H1 (cell line): Measurements from ENCODE around the gene ZNF133. TPM values are rescaled to one million over a fixed set of nuclear protein-coding genes. Genes with fewer than 3 reads are reported as not detected.

ENCODE experiments used
- CTCF ChIA-PET: fragments of 300-600 bp; sonication (Branson Sonifier 250); formaldehyde crosslinking; loops from one replicate; lab custom pipeline; 2021; ENCODE audit not compliant: partially characterized antibody; lab: Charles Lee
- POLR2A ChIA-PET: fragments of 300-600 bp; sonication (Branson Sonifier 250); formaldehyde crosslinking; loops from one replicate; lab custom pipeline; 2021; ENCODE audit warnings: inconsistent platforms; ENCODE audit not compliant: partially characterized antibody; lab: Charles Lee
- DNase-seq, 2 experiments: peaks; one replicate each; pipeline versions ENCODE4 v3.0.0 to v3.0.0-alpha.2; 2010 to 2022; ENCODE audit warnings: low spot score in 2 of 2, low read depth in 1 of 2, mixed read lengths in 1 of 2
- FAIRE-seq: peaks from 2 replicates; lab custom pipeline; 2011; peaks lifted over from hg19 to GRCh38; lab: Jason Lieb, UNC
- H2AFZ ChIP-seq: 2 replicates; pipeline ENCODE4 v1.8.1; 2012; ENCODE audit warnings: low read length, inconsistent platforms
- H2AK5ac ChIP-seq: 2 replicates; pipeline ENCODE4 v1.6.1; 2013; ENCODE audit warnings: low read depth, low read length
- H2BK120ac ChIP-seq: replicated peaks from 2 replicates; pipeline ENCODE3; 2013; ENCODE audit warnings: low read depth, low read length, inconsistent platforms
- H2BK12ac ChIP-seq: 2 replicates; pipeline ENCODE4 v1.6.1; 2013; ENCODE audit warnings: low read depth, low read length
- H2BK15ac ChIP-seq: 2 replicates; pipeline ENCODE4 v1.6.1; 2013; ENCODE audit warnings: low read length
- H2BK20ac ChIP-seq: 2 replicates; pipeline ENCODE4 v1.6.1; 2013; ENCODE audit warnings: low read length
- H2BK5ac ChIP-seq: 2 replicates; pipeline ENCODE4 v1.6.1; 2013; ENCODE audit warnings: low read depth, low read length
- H3K14ac ChIP-seq: 2 replicates; pipeline ENCODE4 v1.6.1; 2013; ENCODE audit warnings: inconsistent platforms; ENCODE audit not compliant: insufficient read length
- H3K18ac ChIP-seq: 2 replicates; pipeline ENCODE4 v1.6.1; 2013; ENCODE audit warnings: low read length; ENCODE audit errors: extremely low read depth
- H3K23ac ChIP-seq: 2 replicates; pipeline ENCODE4 v1.6.1; 2013; ENCODE audit warnings: inconsistent platforms; ENCODE audit not compliant: insufficient read length
- H3K23me2 ChIP-seq: 2 replicates; pipeline ENCODE4 v1.6.1; 2013; ENCODE audit warnings: low read depth, low read length
- H3K27ac ChIP-seq: 2 replicates; pipeline ENCODE4 v1.6.1; 2011; ENCODE audit warnings: low read depth, low read length, inconsistent platforms
- H3K27me3 ChIP-seq, 4 experiments: replicated peaks in 1 of 4; 1 replicate in 1 of 4; 2 replicates in 3 of 4; pipeline versions ENCODE4 v1.6.1 to v1.8.1; 2011 to 2013; ENCODE audit warnings: low read length in 3 of 4, mild to moderate bottlenecking in 3 of 4, inconsistent platforms in 2 of 4, mixed read lengths in 2 of 4, moderate library complexity in 1 of 4; ENCODE audit not compliant: control insufficient read depth in 3 of 4, insufficient read depth in 3 of 4; ENCODE audit errors: extremely low read depth in 1 of 4
- H3K36me3 ChIP-seq, 4 experiments: 2 replicates each; pipeline versions ENCODE4 v1.6.1 to v1.8.1; 2011 to 2013; ENCODE audit warnings: mild to moderate bottlenecking in 4 of 4, low read length in 3 of 4, moderate library complexity in 2 of 4, control low read depth in 1 of 4, inconsistent platforms in 1 of 4; ENCODE audit not compliant: insufficient read depth in 4 of 4, control insufficient read depth in 2 of 4
- H3K4ac ChIP-seq: replicated peaks from 2 replicates; pipeline ENCODE3; 2013; ENCODE audit warnings: low read length, low read depth, mixed read lengths, inconsistent platforms; ENCODE audit not compliant: insufficient read length
- H3K4me1 ChIP-seq, 4 experiments: replicated peaks in 1 of 4; 1 replicate in 1 of 4; 2 replicates in 3 of 4; pipeline versions ENCODE4 v1.6.1 to v1.8.1; 2011 to 2013; ENCODE audit warnings: low read length in 3 of 4, inconsistent platforms in 2 of 4, mixed read lengths in 1 of 4; ENCODE audit not compliant: insufficient read depth in 4 of 4, control insufficient read depth in 3 of 4
- H3K4me2 ChIP-seq, 2 experiments: 2 replicates each; pipeline versions ENCODE4 v1.6.1 to v1.8.1; 2011 to 2013; ENCODE audit warnings: low read depth in 2 of 2, low read length in 2 of 2, control low read depth in 1 of 2, inconsistent platforms in 1 of 2, mild to moderate bottlenecking in 1 of 2; ENCODE audit not compliant: insufficient read depth in 1 of 2
- H3K4me3 ChIP-seq, 4 experiments: fragments of 200-600, 300-600 bp in 1 of 4; sonication (generic), shearing (Covaris generic), sonication (Bioruptor Twin) in 1 of 4; 2 replicates each; pipeline versions ENCODE4 v1.5.1 to v1.8.1; 2011 to 2016; ENCODE audit warnings: low read length in 4 of 4, low read depth in 3 of 4, control low read depth in 2 of 4, inconsistent platforms in 2 of 4, mild to moderate bottlenecking in 2 of 4, mixed read lengths in 1 of 4, moderate library complexity in 1 of 4; ENCODE audit not compliant: insufficient read depth in 2 of 4; ENCODE audit errors: extremely low read depth in 1 of 4
- H3K56ac ChIP-seq: replicated peaks from 2 replicates; pipeline ENCODE3; 2013; ENCODE audit warnings: low read depth, mild to moderate bottlenecking, mixed read lengths, low read length, inconsistent platforms; ENCODE audit not compliant: insufficient read length
- H3K79me1 ChIP-seq: 2 replicates; pipeline ENCODE4 v1.6.1; 2013; ENCODE audit warnings: low read depth, low read length, control low read depth
- H3K79me2 ChIP-seq, 2 experiments: 2 replicates each; pipeline versions ENCODE4 v1.6.1 to v1.8.1; 2012 to 2013; ENCODE audit warnings: low read length in 2 of 2, mild to moderate bottlenecking in 2 of 2, inconsistent platforms in 1 of 2; ENCODE audit not compliant: insufficient read depth in 2 of 2, control insufficient read depth in 1 of 2
- H3K9ac ChIP-seq, 4 experiments: replicated peaks in 1 of 4; 1 replicate in 1 of 4; 2 replicates in 3 of 4; pipeline versions ENCODE4 v1.6.1 to v1.8.1; 2011 to 2013; ENCODE audit warnings: low read depth in 3 of 4, low read length in 3 of 4, control low read depth in 2 of 4, mild to moderate bottlenecking in 2 of 4, moderate library complexity in 2 of 4, inconsistent platforms in 1 of 4; ENCODE audit errors: extremely low read depth in 1 of 4
- H3K9me3 ChIP-seq, 2 experiments: 2 replicates each; pipeline versions ENCODE4 v1.6.1 to v1.8.1; 2012 to 2013; ENCODE audit warnings: mild to moderate bottlenecking in 2 of 2, moderate library complexity in 2 of 2, control low read depth in 1 of 2, inconsistent platforms in 1 of 2, low read depth in 1 of 2, low read length in 1 of 2, mixed read lengths in 1 of 2; ENCODE audit not compliant: insufficient read depth in 2 of 2
- H4K20me1 ChIP-seq, 2 experiments: replicated peaks in 1 of 2; 2 replicates each; pipeline versions ENCODE3 to v1.8.1; 2011 to 2013; ENCODE audit warnings: inconsistent platforms in 2 of 2, low read length in 2 of 2, mild to moderate bottlenecking in 1 of 2; ENCODE audit not compliant: insufficient read depth in 2 of 2, control insufficient read depth in 1 of 2
- H4K5ac ChIP-seq: 2 replicates; pipeline ENCODE4 v1.6.1; 2013; ENCODE audit warnings: low read length, low read depth, mixed read lengths, inconsistent platforms; ENCODE audit not compliant: insufficient read length
- H4K8ac ChIP-seq: 2 replicates; pipeline ENCODE4 v1.8.0; 2013; ENCODE audit warnings: mild to moderate bottlenecking, moderate library complexity, low read length, inconsistent platforms; ENCODE audit not compliant: insufficient read depth; ENCODE audit errors: extremely low read depth
- H4K91ac ChIP-seq: replicated peaks from 2 replicates; pipeline ENCODE3; 2013; ENCODE audit warnings: low read length, mixed read lengths, inconsistent platforms; ENCODE audit not compliant: insufficient read length
- BACH1 ChIP-seq: IDR thresholded peaks from 2 replicates; pipeline ENCODE4 v1.6.1; 2012; ENCODE audit warnings: low read length, improper control_type of control experiment
- CEBPB ChIP-seq: IDR thresholded peaks from 2 replicates; pipeline ENCODE4 v1.6.1; 2012; ENCODE audit warnings: low read depth, low read length
- CREB1 ChIP-seq: IDR thresholded peaks from 2 replicates; pipeline ENCODE4 v1.6.1; 2012; ENCODE audit warnings: inconsistent platforms
- CTBP2 ChIP-seq: IDR thresholded peaks from 2 replicates; pipeline ENCODE4 v1.7.0; 2011; ENCODE audit warnings: borderline replicate concordance, mild to moderate bottlenecking, moderate library complexity, mixed read lengths, low read length; ENCODE audit not compliant: insufficient read depth, insufficient read length
- FOSL1 ChIP-seq: IDR thresholded peaks from 2 replicates; pipeline ENCODE4 v1.6.1; 2011; ENCODE audit warnings: mild to moderate bottlenecking, low read depth, low read length, moderate library complexity; ENCODE audit not compliant: insufficient read depth
- GABPA ChIP-seq: IDR thresholded peaks from 2 replicates; pipeline ENCODE4 v1.6.1; 2011; ENCODE audit warnings: mild to moderate bottlenecking, low read length, moderate library complexity, borderline replicate concordance; ENCODE audit not compliant: insufficient read depth
- KDM4A ChIP-seq: IDR thresholded peaks from one replicate; pipeline ENCODE4 v1.7.1; 2012; ENCODE audit warnings: low read depth, mild to moderate bottlenecking, moderate library complexity, low read length, inconsistent platforms; ENCODE audit not compliant: severe bottlenecking
- NRF1 ChIP-seq: IDR thresholded peaks from 2 replicates; pipeline ENCODE4 v1.6.1; 2011; ENCODE audit warnings: mild to moderate bottlenecking, low read depth, low read length, improper control_type of control experiment
- RAD21 ChIP-seq, 2 experiments: IDR thresholded peaks in 1 of 2; conservative IDR thresholded peaks in 1 of 2; 2 replicates each; pipeline ENCODE4 v1.6.1; 2011; ENCODE audit warnings: low read depth in 2 of 2, low read length in 2 of 2, improper control_type of control experiment in 1 of 2, inconsistent platforms in 1 of 2, mild to moderate bottlenecking in 1 of 2, moderate library complexity in 1 of 2
- RBBP5 ChIP-seq: IDR thresholded peaks from 2 replicates; pipeline ENCODE4 v1.7.1; 2012; ENCODE audit warnings: low read depth, mild to moderate bottlenecking, inconsistent platforms, low read length, moderate library complexity, borderline replicate concordance
- RXRA ChIP-seq: IDR thresholded peaks from 2 replicates; pipeline ENCODE4 v1.6.1; 2011; ENCODE audit warnings: low read depth, mild to moderate bottlenecking, low read length, moderate library complexity; ENCODE audit not compliant: insufficient read depth
- SRF ChIP-seq: IDR thresholded peaks from 2 replicates; pipeline ENCODE4 v1.6.1; 2011; ENCODE audit warnings: mild to moderate bottlenecking, low read depth, low read length, moderate library complexity
- SUZ12 ChIP-seq: fragments of 200-600 bp; sonication (generic); IDR thresholded peaks from 2 replicates; pipeline ENCODE4 v1.6.1; 2012; ENCODE audit warnings: mild to moderate bottlenecking, inconsistent platforms, low read length, moderate library complexity, mixed read lengths
- TBP ChIP-seq: IDR thresholded peaks from 2 replicates; pipeline ENCODE4 v1.6.1; 2011; ENCODE audit warnings: low read depth, low read length, improper control_type of control experiment
- TEAD4 ChIP-seq: IDR thresholded peaks from 2 replicates; pipeline ENCODE4 v1.6.1; 2012; ENCODE audit warnings: low read depth, low read length, inconsistent platforms, mixed read lengths
- WGBS, 2 experiments: shearing (Covaris generic) in 1 of 2; methylation state at CpG; one replicate each; pipeline versions ENCODE4 v1.1.6 to v1.1.7; 2013 to 2015; ENCODE audit warnings: low lambda C conversion rate in 2 of 2, mixed read lengths in 2 of 2, inconsistent platforms in 1 of 2, low coverage in 1 of 2, missing lambda C conversion rate in 1 of 2; ENCODE audit not compliant: insufficient replicate concordance in 2 of 2, insufficient coverage in 1 of 2, insufficient read length in 1 of 2; ENCODE audit errors: extremely low coverage in 1 of 2, missing lambda C conversion rate in 1 of 2; 5-methylcytosine and 5-hydroxymethylcytosine counted together
- polyA plus RNA-seq, 7 experiments: library from polyadenylated mRNA; depleted of rRNA in 3 of 7; stranded (reverse) in 5 of 7; unstranded in 2 of 7; fragments of >200 nt in 5 of 7; fragments of 200-250 nt in 2 of 7; gene quantifications; 1 replicate in 5 of 7; 2 replicates in 1 of 7; 4 replicates in 1 of 7; pipeline versions ENCODE4 v1.2.1 to v1.2.3, GENCODE V29; 2011 to 2013; ENCODE audit warnings: missing spikeins in 2 of 7, mixed read lengths in 2 of 7
- total RNA-seq: library from RNA; stranded (reverse); fragmentation: NEBNext Ultra II Directional; extraction: Animal tissue kit (Norgen Biotek cat#: 25700); gene quantifications from 2 replicates; pipeline ENCODE4 v1.2.1, GENCODE V29; 2021

The ZNF133 gene
- total and polyA plus RNA-seq, 2 of the 8 experiments (the other 6 are each of a cell fraction or from before 2014, with no cell fraction given): 12.1 to 15.8 TPM

GRCh38 chr20:18255526-18255925, 32.8 kb upstream of the ZNF133 start:
- no peak overlapping the region for H2BK15ac ChIP-seq
- ChIA-PET CTCF (interaction anchor here (1.2 to 1.7 kb wide), 3 partner anchors 17 to 36 kb away, joined by 3 to 8 read pairs (median 4); no protein-coding TSS in a partner anchor), POLR2A (no interaction called here)
- no peak overlapping the region for H3K4ac ChIP-seq
- no peak overlapping the region for H3K23ac ChIP-seq
- H3K79me1 ChIP-seq: no peaks in the 10 kb centered on the region
- no peak for FAIRE-seq
- no peaks in the 10 kb centered on the region for H3K4me1 ChIP-seq
- no peak overlapping the region for H2BK20ac ChIP-seq
- H4K20me1 ChIP-seq: no peaks in the 10 kb centered on the region
- no peak overlapping the region for H3K9ac ChIP-seq
- H3K27ac ChIP-seq: no peak overlapping the region
- H2AK5ac ChIP-seq: no peak overlapping the region
- no peak overlapping the region for H3K18ac ChIP-seq
- H2BK120ac ChIP-seq: no peak overlapping the region
- no peak overlapping the region for H4K91ac ChIP-seq
- H2BK5ac ChIP-seq: no peak overlapping the region
- H3K23me2 ChIP-seq: no peaks in the 10 kb centered on the region
- no peak overlapping the region for H4K5ac ChIP-seq
- H2BK12ac ChIP-seq: no peak overlapping the region
- H3K4me3 ChIP-seq: no peak overlapping the region
- no peaks in the 10 kb centered on the region for H3K79me2 ChIP-seq
- DNase-seq: no peak
- 89% methylated on average over 1 of the region's 1 CpG; no CpG with 5 or more reads in 1 of the 2 experiments for WGBS, 2 experiments
- no peak overlapping the region for H2AFZ ChIP-seq
- H3K14ac ChIP-seq: no peak overlapping the region
- no peaks in the 10 kb centered on the region for H3K9me3 ChIP-seq
- no peak overlapping the region for H3K4me2 ChIP-seq
- no peaks in the 10 kb centered on the region for H3K36me3 ChIP-seq
- H4K8ac ChIP-seq: no peak overlapping the region
- H3K56ac ChIP-seq: no peak overlapping the region
- no peaks in the 10 kb centered on the region for H3K27me3 ChIP-seq
- TF ChIP-seq CREB1 (no peak), RXRA (no peak), CEBPB (no peak), SUZ12 (no peak), BACH1 (no peak), TEAD4 (no peak), GABPA (no peak), KDM4A (no peak), FOSL1 (no peak), SRF (no peak), NRF1 (no peak), RBBP5 (no peak), CTBP2 (no peak), RAD21 (IDR thresholded peaks at IDR 0.05 in 1 of 2, conservative IDR thresholded peaks at IDR 0.05 in 1 of 2; ENCODE audit: low read depth in 2 of 2, low read length in 2 of 2) (no peak), TBP (no peak)
